HepG2 (cell line): Measurements from ENCODE around the gene EVC. TPM values are rescaled to one million over a fixed set of nuclear protein-coding genes. Genes with fewer than 3 reads are reported as not detected.

Experiments
- ATAC-seq: fragments of 200-7000 bp; cut with Tn5 transposase; 3 replicates; pipeline ENCODE4 v1.9.1; 2020; ENCODE audit warnings: mild to moderate bottlenecking, moderate library complexity
- BruUV-seq: library from RNA; stranded (reverse); fragments of 400-500 nt; replicated peaks from 2 replicates; lab custom pipeline; 2021; lab: Mats Ljungman, UMichigan
- CTCF ChIA-PET: fragments of 300-600 bp; formaldehyde crosslinking; extraction: SDS; loops from one replicate; lab custom pipeline; 2021; ENCODE audit warnings: low total read pairs, inconsistent platforms, low intra/inter-chr PET ratio; lab: Yijun Ruan, JAX
- POLR2A ChIA-PET: fragments of 350-600 bp; sonication (Branson Sonifier 250); formaldehyde crosslinking; loops from one replicate; lab custom pipeline; 2020; ENCODE audit warnings: antibody characterized with exemption, inconsistent platforms; lab: Yijun Ruan, JAX
- DNase-seq: peaks from one replicate; pipeline ENCODE4 v3.0.0-alpha.2; 2015; ENCODE audit warnings: low spot score
- FAIRE-seq: peaks from 3 replicates; lab custom pipeline; 2011; peaks lifted over from hg19 to GRCh38; lab: Jason Lieb, UNC
- H2AFZ ChIP-seq: one replicate; pipeline ENCODE4 v1.6.1; 2011; ENCODE audit warnings: low read length, inconsistent platforms
- H3K27ac ChIP-seq: fragments of 300-600 bp; 3 replicates; pipeline ENCODE4 v1.8.0; 2011; ENCODE audit warnings: mixed run types, mild to moderate bottlenecking, mixed read lengths, low read length, inconsistent platforms; ENCODE audit not compliant: insufficient read depth; ENCODE audit errors: extremely low read length
- H3K27me3 ChIP-seq, 2 experiments: fragments of 200-600 bp in 1 of 2; 2 replicates in 1 of 2; 3 replicates in 1 of 2; pipeline versions ENCODE4 v1.6.0 to v1.8.0; 2011; ENCODE audit warnings: low read length in 2 of 2, mild to moderate bottlenecking in 2 of 2, moderate library complexity in 2 of 2, inconsistent platforms in 1 of 2; ENCODE audit not compliant: insufficient read depth in 2 of 2, control insufficient read depth in 1 of 2
- H3K36me3 ChIP-seq, 2 experiments: fragments of 200-600 bp in 1 of 2; replicated peaks in 1 of 2; 2 replicates in 1 of 2; 3 replicates in 1 of 2; pipeline versions ENCODE4 v1.5.1 to v1.8.0; 2011; ENCODE audit warnings: low read length in 2 of 2, inconsistent platforms in 1 of 2; ENCODE audit not compliant: insufficient read depth in 2 of 2, control insufficient read depth in 1 of 2
- H3K4me1 ChIP-seq: 2 replicates; pipeline ENCODE4 v1.5.1; 2012; ENCODE audit warnings: low read length, inconsistent platforms; ENCODE audit not compliant: insufficient read depth
- H3K4me2 ChIP-seq: 2 replicates; pipeline ENCODE4 v1.6.0; 2011; ENCODE audit warnings: low read depth, low read length, inconsistent platforms
- H3K4me3 ChIP-seq, 3 experiments: fragments of 200-600 bp in 1 of 3; sonication (generic), shearing (Covaris generic) in 1 of 3; replicated peaks in 1 of 3; 2 replicates each; pipeline ENCODE4 v1.5.1; 2011 to 2016; ENCODE audit warnings: low read length in 3 of 3, inconsistent platforms in 2 of 3, low read depth in 2 of 3, mild to moderate bottlenecking in 2 of 3, control low read depth in 1 of 3, mixed read lengths in 1 of 3; ENCODE audit not compliant: insufficient read depth in 1 of 3
- H3K79me2 ChIP-seq: one replicate; pipeline ENCODE4 v1.6.1; 2011; ENCODE audit warnings: low read length, inconsistent platforms; ENCODE audit not compliant: insufficient read depth
- H3K9ac ChIP-seq: 2 replicates; pipeline ENCODE4 v1.6.0; 2011; ENCODE audit warnings: mild to moderate bottlenecking, low read depth, low read length, inconsistent platforms; ENCODE audit not compliant: insufficient read depth
- H3K9me3 ChIP-seq: 2 replicates; pipeline ENCODE4 v1.5.1; 2012; ENCODE audit warnings: mild to moderate bottlenecking, low read length
- H4K20me1 ChIP-seq: 2 replicates; pipeline ENCODE4 v1.6.0; 2011; ENCODE audit warnings: inconsistent platforms, mild to moderate bottlenecking, low read length, moderate library complexity; ENCODE audit not compliant: insufficient read depth
- DNMT1 ChIP-seq: sonication (generic); formaldehyde crosslinking; IDR thresholded peaks from 2 replicates; pipeline ENCODE4 v1.5.1; 2020; ENCODE audit warnings: mild to moderate bottlenecking, missing genetic modification reagents
- JUN ChIP-seq: sonication (generic); formaldehyde crosslinking; IDR thresholded peaks from 2 replicates; pipeline ENCODE4 v1.4.0; 2020; ENCODE audit warnings: mild to moderate bottlenecking, missing genetic modification reagents
- PAF1 ChIP-seq: IDR thresholded peaks from 2 replicates; pipeline ENCODE4 v1.6.1; 2016; ENCODE audit warnings: missing genetic modification reagents, missing compliant biosample characterization
- SCMH1 ChIP-seq: sonication (generic); formaldehyde crosslinking; IDR thresholded peaks from 2 replicates; pipeline ENCODE4 v1.9.0; 2021; ENCODE audit warnings: missing genetic modification reagents, mild to moderate bottlenecking, borderline replicate concordance
- ZFYVE20 ChIP-seq: sonication (generic); formaldehyde crosslinking; IDR thresholded peaks from 2 replicates; pipeline ENCODE4 v1.8.0; 2023; ENCODE audit warnings: low read depth, mild to moderate bottlenecking, moderate library complexity, missing genetic modification reagents, borderline replicate concordance
- ZNF33B ChIP-seq: sonication (generic); formaldehyde crosslinking; IDR thresholded peaks from 2 replicates; pipeline ENCODE4 v1.5.1; 2020; ENCODE audit warnings: mild to moderate bottlenecking, missing genetic modification reagents
- ZNF768 ChIP-seq: sonication (generic); formaldehyde crosslinking; IDR thresholded peaks from 2 replicates; pipeline ENCODE4 v1.4.0; 2020; ENCODE audit warnings: missing genetic modification reagents
- ZNF780A ChIP-seq: sonication (generic); formaldehyde crosslinking; IDR thresholded peaks from 2 replicates; pipeline ENCODE4 v1.8.0; 2022; ENCODE audit warnings: mild to moderate bottlenecking, missing genetic modification reagents, moderate library complexity
- WGBS: methylation state at CpG from one replicate; pipeline ENCODE4 v1.1.6; 2017; ENCODE audit warnings: low lambda C conversion rate; 5-methylcytosine and 5-hydroxymethylcytosine counted together
- in situ Hi-C: cut with HindIII; loops from 2 replicates; pipeline ENCODE4 v1.10.0; 2017; ENCODE audit warnings: low pct_unique_long_range_greater_than_20kb; ENCODE audit not compliant: extremely low pct_ligation_motif_present
- intact Hi-C: fragments of 100-400 bp; cut with micrococcal nuclease; formaldehyde crosslinking; loops from one replicate; pipeline ENCODE4 v1.10.0; 2022; ENCODE audit not compliant: unreplicated experiment
- polyA plus RNA-seq, 8 experiments: library from polyadenylated mRNA; depleted of rRNA in 3 of 8; stranded (reverse) in 7 of 8; unstranded in 1 of 8; fragments of >200 nt; fragmentation: Illumina TruSeq in 4 of 8; extraction: Trizol in 4 of 8; gene quantifications; 2 replicates each; pipeline versions ENCODE4 v1.2.1 to v1.2.3, GENCODE V29; 2011 to 2016; ENCODE audit warnings: low read depth in 4 of 8, missing spikeins in 1 of 8, mixed read lengths in 1 of 8; ENCODE audit not compliant: insufficient read depth in 1 of 8
- total RNA-seq, 5 experiments: library from RNA; depleted of rRNA; stranded (reverse); fragments of >200 nt; fragmentation: Illumina TruSeq; extraction: Trizol; gene quantifications; 2 replicates each; pipeline ENCODE4 v1.2.3, GENCODE V29; 2016; ENCODE audit warnings: low read depth in 1 of 5
- TF ChIP-seq, protein P1 (sequence below): IDR thresholded peaks from 2 replicates; pipeline ENCODE4 v1.6.1; 2016; ENCODE audit warnings: missing compliant biosample characterization, missing genetic modification reagents, borderline replicate concordance
- TF ChIP-seq, protein P2 (sequence below): sonication (generic); formaldehyde crosslinking; IDR thresholded peaks from 2 replicates; pipeline ENCODE4 v1.5.1; 2020; ENCODE audit warnings: missing genetic modification reagents, mild to moderate bottlenecking, borderline replicate concordance

EVC gene
- total and polyA plus RNA-seq, 2 of the 13 experiments (the other 11 are each of a cell fraction or from before 2014, with no cell fraction given) = 3.1 to 4.9 TPM

- H3K9me3 ChIP-seq = no peaks in the 10 kb centered on the region
- no TSS peak for BruUV-seq
- H3K27me3 ChIP-seq = no peaks in the 10 kb centered on the region
- no peak overlapping the region for H2AFZ ChIP-seq
- ATAC-seq (no peak), FAIRE-seq (no peak), DNase-seq (no peak)
- TF ChIP-seq SCMH1 (CRISPR knock-in tag) (no peak), PAF1 (CRISPR knock-in tag) (no peak), DNMT1 (CRISPR knock-in tag) (no peak), JUN (CRISPR knock-in tag) (no peak)
- no peaks in the 10 kb centered on the region for H3K4me1 ChIP-seq
- ChIA-PET POLR2A (no interaction called here), CTCF (no interaction called here)
- no peaks in the 10 kb centered on the region for H4K20me1 ChIP-seq
- no peak overlapping the region for H3K27ac ChIP-seq
- in situ Hi-C loops = no loop called here
- intact Hi-C loops = no loop called here
- 94% methylated on average over 3 of the region's 4 CpGs for WGBS
- H3K4me3 ChIP-seq = no peak overlapping the region
- H3K36me3 ChIP-seq = peaks cover 12 to 21% of the 10 kb centered on the region in 2 experiments; a peak in 3 of 5 replicates
- H3K9ac ChIP-seq = no peak overlapping the region
- H3K4me2 ChIP-seq = no peak overlapping the region
- H3K79me2 ChIP-seq = no peaks in the 10 kb centered on the region
Measured at GRCh38 chr4:5757536-5757935, 46.5 kb downstream of the EVC start.

- WGBS = 98% methylated on average over 8 of the region's 10 CpGs
- no peaks in the 10 kb centered on the region for H3K27me3 ChIP-seq
- FAIRE-seq (no peak), DNase-seq (no peak), ATAC-seq (no peak)
- no peak overlapping the region for H3K9ac ChIP-seq
- POLR2A ChIA-PET = no interaction called here
- no peak overlapping the region for H3K4me2 ChIP-seq
- H3K79me2 ChIP-seq = no peaks in the 10 kb centered on the region
- no TSS peak for BruUV-seq
- peaks cover 12 to 21% of the 10 kb centered on the region in 2 experiments; a peak in 3 of 5 replicates for H3K36me3 ChIP-seq
- no peak overlapping the region for H2AFZ ChIP-seq
- in situ Hi-C loops = no loop called here
- CTCF ChIA-PET = no interaction called here
- H3K4me1 ChIP-seq = no peaks in the 10 kb centered on the region
- H3K27ac ChIP-seq = no peak overlapping the region
- H4K20me1 ChIP-seq = no peaks in the 10 kb centered on the region
- intact Hi-C loops = no loop called here
- no peaks in the 10 kb centered on the region for H3K9me3 ChIP-seq
- no peak overlapping the region for H3K4me3 ChIP-seq
- TF ChIP-seq ZNF780A (CRISPR knock-in tag) (no peak), ZFYVE20 (no peak), ZNF33B (CRISPR knock-in tag) (no peak), ZNF768 (no peak)
- TF ChIP-seq, protein P1, sequence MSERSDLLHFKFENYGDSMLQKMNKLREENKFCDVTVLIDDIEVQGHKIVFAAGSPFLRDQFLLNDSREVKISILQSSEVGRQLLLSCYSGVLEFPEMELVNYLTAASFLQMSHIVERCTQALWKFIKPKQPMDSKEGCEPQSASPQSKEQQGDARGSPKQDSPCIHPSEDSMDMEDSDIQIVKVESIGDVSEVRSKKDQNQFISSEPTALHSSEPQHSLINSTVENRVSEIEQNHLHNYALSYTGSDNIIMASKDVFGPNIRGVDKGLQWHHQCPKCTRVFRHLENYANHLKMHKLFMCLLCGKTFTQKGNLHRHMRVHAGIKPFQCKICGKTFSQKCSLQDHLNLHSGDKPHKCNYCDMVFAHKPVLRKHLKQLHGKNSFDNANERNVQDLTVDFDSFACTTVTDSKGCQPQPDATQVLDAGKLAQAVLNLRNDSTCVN (CRISPR knock-in tag) = no peak
- TF ChIP-seq, protein P2, sequence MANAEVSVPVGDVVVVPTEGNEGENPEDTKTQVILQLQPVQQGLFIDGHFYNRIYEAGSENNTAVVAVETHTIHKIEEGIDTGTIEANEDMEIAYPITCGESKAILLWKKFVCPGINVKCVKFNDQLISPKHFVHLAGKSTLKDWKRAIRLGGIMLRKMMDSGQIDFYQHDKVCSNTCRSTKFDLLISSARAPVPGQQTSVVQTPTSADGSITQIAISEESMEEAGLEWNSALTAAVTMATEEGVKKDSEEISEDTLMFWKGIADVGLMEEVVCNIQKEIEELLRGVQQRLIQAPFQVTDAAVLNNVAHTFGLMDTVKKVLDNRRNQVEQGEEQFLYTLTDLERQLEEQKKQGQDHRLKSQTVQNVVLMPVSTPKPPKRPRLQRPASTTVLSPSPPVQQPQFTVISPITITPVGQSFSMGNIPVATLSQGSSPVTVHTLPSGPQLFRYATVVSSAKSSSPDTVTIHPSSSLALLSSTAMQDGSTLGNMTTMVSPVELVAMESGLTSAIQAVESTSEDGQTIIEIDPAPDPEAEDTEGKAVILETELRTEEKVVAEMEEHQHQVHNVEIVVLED (CRISPR knock-in tag) = no peak
Measured at GRCh38 chr4:5757954-5758353, 47.0 kb downstream of the EVC start.
